ENCODE results near the gene TNRC6A. TPM values are rescaled to one million over a fixed set of nuclear protein-coding genes. Genes with fewer than 3 reads are reported as not detected.

The TNRC6A gene
- total RNA-seq, 1 donor from 2014 or later = 92.5 TPM

DNA sequence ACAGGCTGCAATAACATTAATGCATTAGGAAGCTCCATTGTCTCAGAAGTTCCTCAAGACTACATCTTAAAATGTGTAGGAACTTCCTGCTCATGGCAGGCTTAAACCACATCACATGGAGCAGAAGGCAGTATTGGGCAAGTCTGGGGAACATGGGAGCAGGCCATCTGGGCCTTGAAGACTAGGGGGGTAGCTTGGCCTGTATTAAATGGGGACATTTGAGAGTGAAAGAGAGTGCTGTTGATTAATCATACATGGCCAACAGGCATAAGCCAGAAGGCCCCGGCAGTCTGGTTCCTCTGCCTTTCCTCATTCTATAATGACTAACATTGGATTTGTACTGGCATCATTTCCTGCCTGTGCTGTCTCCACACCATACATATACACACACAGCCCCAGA is 91.1 kb downstream of the TNRC6A start:
- DNase-seq (ENCODE audit: low spot score, unreplicated experiment) = no peak
- Mint-ChIP-seq H3K9me3 (ENCODE audit: low read depth) (no peaks in the 10 kb centered on the region), H3K4me3 (ENCODE audit: low read depth) (no peak overlapping the region), H3K4me1 (ENCODE audit: low read depth) (peaks cover 6% of the 10 kb centered on the region), H3K27ac (peak overlapping the region; percentile 23), H3K36me3 (ENCODE audit: insufficient read depth) (peaks cover 34% of the 10 kb centered on the region), H3K27me3 (no peaks in the 10 kb centered on the region)
- TF ChIP-seq, protein P1, sequence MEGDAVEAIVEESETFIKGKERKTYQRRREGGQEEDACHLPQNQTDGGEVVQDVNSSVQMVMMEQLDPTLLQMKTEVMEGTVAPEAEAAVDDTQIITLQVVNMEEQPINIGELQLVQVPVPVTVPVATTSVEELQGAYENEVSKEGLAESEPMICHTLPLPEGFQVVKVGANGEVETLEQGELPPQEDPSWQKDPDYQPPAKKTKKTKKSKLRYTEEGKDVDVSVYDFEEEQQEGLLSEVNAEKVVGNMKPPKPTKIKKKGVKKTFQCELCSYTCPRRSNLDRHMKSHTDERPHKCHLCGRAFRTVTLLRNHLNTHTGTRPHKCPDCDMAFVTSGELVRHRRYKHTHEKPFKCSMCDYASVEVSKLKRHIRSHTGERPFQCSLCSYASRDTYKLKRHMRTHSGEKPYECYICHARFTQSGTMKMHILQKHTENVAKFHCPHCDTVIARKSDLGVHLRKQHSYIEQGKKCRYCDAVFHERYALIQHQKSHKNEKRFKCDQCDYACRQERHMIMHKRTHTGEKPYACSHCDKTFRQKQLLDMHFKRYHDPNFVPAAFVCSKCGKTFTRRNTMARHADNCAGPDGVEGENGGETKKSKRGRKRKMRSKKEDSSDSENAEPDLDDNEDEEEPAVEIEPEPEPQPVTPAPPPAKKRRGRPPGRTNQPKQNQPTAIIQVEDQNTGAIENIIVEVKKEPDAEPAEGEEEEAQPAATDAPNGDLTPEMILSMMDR (IDR thresholded peaks at IDR 0.05; ENCODE audit: unreplicated experiment) = no peak

GRCh38 chr16:24821129-24821528 is 91.7 kb downstream of the TNRC6A start:
- H3K9me3 Mint-ChIP-seq (ENCODE audit: low read depth) = no peaks in the 10 kb centered on the region
- H3K27ac Mint-ChIP-seq = no peak overlapping the region
- no peak for DNase-seq (ENCODE audit: low spot score, unreplicated experiment)
- H3K4me1 Mint-ChIP-seq (ENCODE audit: low read depth) = peaks cover 8% of the 10 kb centered on the region
- peaks cover 36% of the 10 kb centered on the region for H3K36me3 Mint-ChIP-seq (ENCODE audit: insufficient read depth)
- TF ChIP-seq, protein P1 (IDR thresholded peaks at IDR 0.05; ENCODE audit: unreplicated experiment) = no peak
- H3K4me3 Mint-ChIP-seq (ENCODE audit: low read depth) = no peak overlapping the region
- H3K27me3 Mint-ChIP-seq = no peaks in the 10 kb centered on the region

- Mint-ChIP-seq H3K4me3 (ENCODE audit: low read depth) (no peak overlapping the region), H3K27ac (peak overlapping the region; percentile 83), H3K4me1 (ENCODE audit: low read depth) (peaks cover 8% of the 10 kb centered on the region), H3K27me3 (no peaks in the 10 kb centered on the region), H3K36me3 (ENCODE audit: insufficient read depth) (peaks cover 38% of the 10 kb centered on the region), H3K9me3 (ENCODE audit: low read depth) (no peaks in the 10 kb centered on the region)
- no peak for DNase-seq (ENCODE audit: low spot score, unreplicated experiment)
- TF ChIP-seq, protein P1 (IDR thresholded peaks at IDR 0.05; ENCODE audit: unreplicated experiment) = no peak
Measured at GRCh38 chr16:24822542-24822941, 93.1 kb downstream of the TNRC6A start.

DNA sequence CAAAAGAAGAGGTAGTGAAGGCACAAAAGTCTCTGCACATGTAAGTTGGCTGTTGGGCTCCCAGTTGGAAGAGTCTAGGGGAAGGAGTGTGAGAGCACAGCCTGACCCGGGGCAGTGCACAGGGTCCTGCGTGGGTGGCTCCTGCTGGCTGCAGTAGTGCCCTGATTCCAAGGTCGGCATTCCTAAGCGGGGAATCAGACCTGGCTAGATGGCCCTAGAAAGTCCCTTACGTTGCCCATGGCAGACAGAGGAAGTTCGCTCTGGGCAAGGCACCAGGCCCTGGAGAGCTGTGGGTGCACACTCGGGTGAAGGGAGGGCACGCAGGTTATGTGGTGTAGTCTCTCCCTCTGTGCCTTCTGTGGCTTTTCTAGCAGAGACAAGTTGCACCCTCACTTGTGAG is 93.5 kb downstream of the TNRC6A start:
- Mint-ChIP-seq H3K27ac (peak overlapping the region; percentile 39), H3K9me3 (ENCODE audit: low read depth) (no peaks in the 10 kb centered on the region), H3K4me3 (ENCODE audit: low read depth) (no peak overlapping the region), H3K27me3 (no peaks in the 10 kb centered on the region), H3K36me3 (ENCODE audit: insufficient read depth) (peaks cover 34% of the 10 kb centered on the region), H3K4me1 (ENCODE audit: low read depth) (peaks cover 8% of the 10 kb centered on the region)
- TF ChIP-seq, protein P1 (IDR thresholded peaks at IDR 0.05; ENCODE audit: unreplicated experiment) = no peak
- no peak for DNase-seq (ENCODE audit: low spot score, unreplicated experiment)

GRCh38 chr16:24825696-24826095 is 96.2 kb downstream of the TNRC6A start:
- Mint-ChIP-seq H3K4me1 (ENCODE audit: low read depth) (peaks cover 8% of the 10 kb centered on the region), H3K4me3 (ENCODE audit: low read depth) (no peak overlapping the region), H3K36me3 (ENCODE audit: insufficient read depth) (peaks cover 22% of the 10 kb centered on the region), H3K9me3 (ENCODE audit: low read depth) (no peaks in the 10 kb centered on the region), H3K27me3 (no peaks in the 10 kb centered on the region), H3K27ac (no peak overlapping the region)
- TF ChIP-seq, protein P1 (IDR thresholded peaks at IDR 0.05; ENCODE audit: unreplicated experiment) = no peak
- DNase-seq (ENCODE audit: low spot score, unreplicated experiment) = no peak

Data from progenitor cell of endocrine pancreas (in vitro differentiated cells).